ENCODE measurements around the gene NFS1.
"Not testable (repeated sequence)": the region's sequence is repeated elsewhere in the genome, so short reads cannot be mapped to it uniquely, and the experiment has no call there.

The NFS1 gene

DNA sequence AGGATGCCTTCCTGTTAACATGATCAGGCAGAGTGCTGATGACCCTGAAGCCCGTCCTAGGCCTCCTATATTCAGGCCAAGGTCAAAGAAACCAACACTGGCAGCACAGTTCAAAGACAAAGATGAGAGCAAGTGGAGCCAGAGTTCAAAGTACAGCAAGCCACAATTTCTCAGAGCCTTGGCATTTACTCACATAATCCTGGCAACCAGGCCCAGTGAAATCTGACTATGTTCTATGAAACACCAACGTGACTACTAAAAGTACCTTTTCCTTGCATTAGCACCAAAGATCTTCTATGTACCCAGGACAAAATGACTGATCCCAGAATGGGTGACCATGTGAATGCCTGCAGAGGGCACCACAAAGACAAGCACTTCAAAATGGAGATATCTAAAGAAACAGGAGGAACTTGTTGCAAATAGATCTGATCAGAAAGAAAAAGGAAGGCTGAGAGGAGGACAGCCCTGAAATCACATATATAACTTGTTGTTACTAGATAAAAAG lies 3.9 kb downstream of the NFS1 start:
- Histone ChIP-seq H3K56ac (ENCODE audit: low read length) (no peak overlapping the region), H3K27me3 (ENCODE audit: insufficient read depth, low read length, poor library complexity) (no peaks in the 10 kb centered on the region), H2BK120ac (ENCODE audit: low read depth, low read length) (no peak overlapping the region), H2BK5ac (ENCODE audit: low read length) (no peak overlapping the region), H4K5ac (ENCODE audit: low read length) (no peak overlapping the region), H3K79me2 (ENCODE audit: control insufficient read depth, insufficient read depth, low read length) (peaks cover 1% of the 10 kb centered on the region), H3K27ac (ENCODE audit: low read depth, low read length) (no peak overlapping the region), H3K23ac (ENCODE audit: low read length) (no peak overlapping the region), H2AK5ac (ENCODE audit: low read length) (no peak overlapping the region), H4K8ac (ENCODE audit: low read depth, low read length) (no peak overlapping the region), H3K36me3 (ENCODE audit: control insufficient read depth, insufficient read depth, low read length) (no peaks in the 10 kb centered on the region), H3K4ac (ENCODE audit: low read depth, low read length) (no peak overlapping the region), H3K79me1 (ENCODE audit: low read length) (peaks cover 2% of the 10 kb centered on the region), H3K9ac (ENCODE audit: low read length) (no peak overlapping the region), H3K4me3 (ENCODE audit: low read length) (no peak overlapping the region), H3K4me2 (ENCODE audit: low read length) (no peak overlapping the region), H3K4me1 (ENCODE audit: control insufficient read depth, low read depth, low read length) (no peaks in the 10 kb centered on the region), H2BK15ac (replicated peaks; ENCODE audit: low read depth) (no peak overlapping the region), H3K18ac (ENCODE audit: low read length) (no peak overlapping the region)
- no CpG with 5 or more reads among the region's 2 CpGs for WGBS (ENCODE audit: extremely low coverage, insufficient coverage, low lambda C conversion rate)
- no peak for DNase-seq

DNA sequence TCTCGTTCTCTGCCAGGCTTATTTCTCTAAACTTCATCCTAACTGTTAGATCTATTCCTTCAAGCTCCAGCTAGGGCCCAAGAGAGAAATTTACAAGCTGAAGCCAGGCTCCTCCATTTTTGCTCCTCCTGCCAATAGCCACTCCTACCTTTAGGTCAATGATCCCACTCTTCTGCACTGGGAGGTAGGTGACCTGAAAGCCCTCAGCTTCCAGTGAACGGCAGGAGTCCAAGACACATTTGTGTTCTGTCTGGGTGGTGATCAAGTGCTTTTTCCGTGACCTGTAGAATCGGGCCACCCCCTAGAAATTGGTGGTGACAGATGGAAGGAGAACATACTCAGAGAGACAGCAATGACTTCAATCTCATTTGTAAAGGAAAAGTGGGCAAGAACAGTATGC lies 8.9 kb downstream of the NFS1 start:
- Histone ChIP-seq H3K4ac (ENCODE audit: low read depth, low read length) (no peak overlapping the region), H3K79me2 (ENCODE audit: control insufficient read depth, insufficient read depth, low read length) (no peaks in the 10 kb centered on the region), H3K79me1 (ENCODE audit: low read length) (no peaks in the 10 kb centered on the region), H4K8ac (ENCODE audit: low read depth, low read length) (no peak overlapping the region), H3K4me1 (ENCODE audit: control insufficient read depth, low read depth, low read length) (no peaks in the 10 kb centered on the region), H3K27me3 (ENCODE audit: insufficient read depth, low read length, poor library complexity) (no peaks in the 10 kb centered on the region), H3K4me3 (ENCODE audit: low read length) (no peak overlapping the region), H3K36me3 (ENCODE audit: control insufficient read depth, insufficient read depth, low read length) (no peaks in the 10 kb centered on the region), H3K27ac (ENCODE audit: low read depth, low read length) (no peak overlapping the region), H3K4me2 (ENCODE audit: low read length) (no peak overlapping the region), H2BK15ac (replicated peaks; ENCODE audit: low read depth) (no peak overlapping the region), H3K56ac (ENCODE audit: low read length) (no peak overlapping the region), H3K9ac (ENCODE audit: low read length) (no peak overlapping the region), H2AK5ac (ENCODE audit: low read length) (no peak overlapping the region), H3K23ac (ENCODE audit: low read length) (no peak overlapping the region), H3K18ac (ENCODE audit: low read length) (no peak overlapping the region), H2BK120ac (ENCODE audit: low read depth, low read length) (no peak overlapping the region), H4K5ac (ENCODE audit: low read length) (no peak overlapping the region), H2BK5ac (ENCODE audit: low read length) (no peak overlapping the region)
- WGBS (ENCODE audit: extremely low coverage, insufficient coverage, low lambda C conversion rate), result no CpG with 5 or more reads among the region's 4 CpGs
- no peak for DNase-seq

DNA sequence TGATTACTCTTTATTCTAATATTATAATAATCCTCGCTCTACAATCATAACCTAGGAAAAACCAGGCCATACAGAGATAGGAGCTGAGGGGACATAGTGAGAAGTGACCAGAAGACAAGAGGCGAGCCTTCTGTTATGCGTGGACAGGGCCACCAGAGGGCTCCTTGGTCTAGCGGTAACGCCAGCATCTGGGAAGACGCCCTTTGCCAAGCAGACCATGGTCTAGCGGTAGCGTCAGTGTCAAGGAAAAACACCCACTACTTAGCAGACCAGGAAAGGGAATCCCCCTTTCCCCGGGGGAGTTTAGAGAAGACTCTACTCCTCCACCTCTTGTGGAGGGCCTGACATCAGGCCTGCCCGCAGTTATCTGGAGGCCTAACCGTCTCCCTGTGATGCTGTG lies 12.3 kb downstream of the NFS1 start:
- H3K9ac ChIP-seq (ENCODE audit: low read length); H3K23ac ChIP-seq (ENCODE audit: low read length); H3K4me3 ChIP-seq (ENCODE audit: low read length); H3K56ac ChIP-seq (ENCODE audit: low read length); H2BK120ac ChIP-seq (ENCODE audit: low read depth, low read length); H4K5ac ChIP-seq (ENCODE audit: low read length); H3K4me2 ChIP-seq (ENCODE audit: low read length); H2AK5ac ChIP-seq (ENCODE audit: low read length); H2BK5ac ChIP-seq (ENCODE audit: low read length); H3K27ac ChIP-seq (ENCODE audit: low read depth, low read length); H3K18ac ChIP-seq (ENCODE audit: low read length); H3K36me3 ChIP-seq (ENCODE audit: control insufficient read depth, insufficient read depth, low read length); H4K8ac ChIP-seq (ENCODE audit: low read depth, low read length); H2BK15ac ChIP-seq (replicated peaks; ENCODE audit: low read depth); H3K4me1 ChIP-seq (ENCODE audit: control insufficient read depth, low read depth, low read length); H3K79me1 ChIP-seq (ENCODE audit: low read length); H3K79me2 ChIP-seq (ENCODE audit: control insufficient read depth, insufficient read depth, low read length); H3K27me3 ChIP-seq (ENCODE audit: insufficient read depth, low read length, poor library complexity); H3K4ac ChIP-seq (ENCODE audit: low read depth, low read length): not testable (repeated sequence)
- DNase-seq, result peak; percentile 49
- no CpG with 5 or more reads among the region's 11 CpGs for whole genome bisulfite sequencing (ENCODE audit: extremely low coverage, insufficient coverage, low lambda C conversion rate)

DNA sequence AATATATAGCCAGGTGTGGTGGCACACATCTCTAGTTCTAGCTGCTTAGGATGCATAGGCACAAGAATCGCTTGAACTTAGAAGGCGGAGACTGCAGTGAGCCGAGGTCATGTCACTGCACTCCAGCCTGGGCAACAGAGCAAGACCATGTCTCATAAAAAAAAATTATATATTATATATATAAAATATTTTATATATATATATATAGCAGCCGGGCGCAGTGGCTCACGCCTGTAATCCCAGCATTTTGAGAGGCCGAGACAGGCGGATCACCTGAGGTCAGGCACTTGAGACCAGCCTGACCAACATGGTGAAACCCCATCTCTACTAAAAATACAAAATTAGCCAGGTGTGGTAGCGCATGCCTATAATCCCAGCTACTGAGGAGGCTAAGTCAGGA lies 13.8 kb downstream of the NFS1 start:
- H2BK15ac ChIP-seq (replicated peaks; ENCODE audit: low read depth); H3K23ac ChIP-seq (ENCODE audit: low read length); H3K79me2 ChIP-seq (ENCODE audit: control insufficient read depth, insufficient read depth, low read length); H2BK120ac ChIP-seq (ENCODE audit: low read depth, low read length); H3K18ac ChIP-seq (ENCODE audit: low read length); H3K27me3 ChIP-seq (ENCODE audit: insufficient read depth, low read length, poor library complexity); H3K9ac ChIP-seq (ENCODE audit: low read length); H2AK5ac ChIP-seq (ENCODE audit: low read length); H3K4me3 ChIP-seq (ENCODE audit: low read length); H3K56ac ChIP-seq (ENCODE audit: low read length); H4K5ac ChIP-seq (ENCODE audit: low read length); H4K8ac ChIP-seq (ENCODE audit: low read depth, low read length); H3K4me2 ChIP-seq (ENCODE audit: low read length); H3K36me3 ChIP-seq (ENCODE audit: control insufficient read depth, insufficient read depth, low read length); H3K79me1 ChIP-seq (ENCODE audit: low read length); H2BK5ac ChIP-seq (ENCODE audit: low read length); H3K27ac ChIP-seq (ENCODE audit: low read depth, low read length); DNase-seq; H3K4ac ChIP-seq (ENCODE audit: low read depth, low read length); H3K4me1 ChIP-seq (ENCODE audit: control insufficient read depth, low read depth, low read length): not testable (repeated sequence)
- WGBS (ENCODE audit: extremely low coverage, insufficient coverage, low lambda C conversion rate), result no CpG with 5 or more reads among the region's 9 CpGs

GRCh38 chr20:35681960-35682359 lies 17.2 kb downstream of the NFS1 start:
- H3K36me3 ChIP-seq (ENCODE audit: control insufficient read depth, insufficient read depth, low read length), result no peaks in the 10 kb centered on the region
- no peak overlapping the region for H2AK5ac ChIP-seq (ENCODE audit: low read length)
- H2BK5ac ChIP-seq (ENCODE audit: low read length), result no peak overlapping the region
- WGBS (ENCODE audit: extremely low coverage, insufficient coverage, low lambda C conversion rate), result 100% methylated on average over 1 of the region's 1 CpG
- no peak overlapping the region for H3K4me2 ChIP-seq (ENCODE audit: low read length)
- no peaks in the 10 kb centered on the region for H3K79me2 ChIP-seq (ENCODE audit: control insufficient read depth, insufficient read depth, low read length)
- H3K56ac ChIP-seq (ENCODE audit: low read length), result no peak overlapping the region
- no peak overlapping the region for H4K8ac ChIP-seq (ENCODE audit: low read depth, low read length)
- H2BK120ac ChIP-seq (ENCODE audit: low read depth, low read length), result no peak overlapping the region
- no peak overlapping the region for H2BK15ac ChIP-seq (replicated peaks; ENCODE audit: low read depth)
- H3K4me3 ChIP-seq (ENCODE audit: low read length), result no peak overlapping the region
- H3K4me1 ChIP-seq (ENCODE audit: control insufficient read depth, low read depth, low read length), result no peaks in the 10 kb centered on the region
- H3K23ac ChIP-seq (ENCODE audit: low read length), result no peak overlapping the region
- H3K4ac ChIP-seq (ENCODE audit: low read depth, low read length), result no peak overlapping the region
- no peak overlapping the region for H4K5ac ChIP-seq (ENCODE audit: low read length)
- H3K27me3 ChIP-seq (ENCODE audit: insufficient read depth, low read length, poor library complexity), result no peaks in the 10 kb centered on the region
- no peak overlapping the region for H3K27ac ChIP-seq (ENCODE audit: low read depth, low read length)
- H3K18ac ChIP-seq (ENCODE audit: low read length), result no peak overlapping the region
- H3K9ac ChIP-seq (ENCODE audit: low read length), result no peak overlapping the region
- H3K79me1 ChIP-seq (ENCODE audit: low read length), result no peaks in the 10 kb centered on the region
- no peak for DNase-seq

DNA sequence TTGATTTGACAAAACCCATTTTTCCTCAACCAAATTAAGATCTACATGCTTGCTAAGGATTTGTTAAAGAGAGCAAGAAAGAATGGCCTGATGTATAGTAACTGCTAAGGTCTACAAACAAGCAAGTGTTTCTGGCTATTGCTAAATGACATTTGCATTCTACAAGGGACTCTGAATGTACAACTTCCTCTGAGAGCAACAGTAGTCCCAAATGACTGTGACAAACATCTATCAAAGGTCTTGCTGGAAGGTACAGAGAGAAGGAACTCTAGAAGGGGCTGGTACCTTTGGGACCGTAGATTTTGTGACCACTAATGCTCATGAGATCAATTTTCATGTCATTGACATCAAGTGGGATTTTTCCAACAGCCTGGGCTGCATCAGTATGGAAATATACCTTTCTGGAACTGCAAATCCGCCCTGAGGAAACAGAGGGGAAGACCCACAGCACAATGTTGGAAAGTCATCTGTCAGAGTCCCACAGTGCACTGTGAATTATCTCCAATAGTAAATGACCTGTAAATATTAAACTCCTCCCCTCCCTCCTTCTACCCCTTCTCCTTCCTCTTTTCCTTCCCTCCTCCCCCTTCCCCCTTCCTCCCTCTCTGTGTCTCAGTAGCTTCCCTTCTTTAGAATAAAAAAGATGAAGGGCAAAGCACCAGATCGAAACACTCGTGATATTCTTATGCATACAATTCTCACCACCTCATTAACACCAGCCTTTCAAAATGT lies 18.5 kb downstream of the NFS1 start:
- Histone ChIP-seq H3K4me1 (ENCODE audit: control insufficient read depth, low read depth, low read length) (no peaks in the 10 kb centered on the region), H2BK15ac (replicated peaks; ENCODE audit: low read depth) (no peak overlapping the region), H3K79me2 (ENCODE audit: control insufficient read depth, insufficient read depth, low read length) (no peaks in the 10 kb centered on the region), H2BK120ac (ENCODE audit: low read depth, low read length) (no peak overlapping the region), H4K8ac (ENCODE audit: low read depth, low read length) (no peak overlapping the region), H3K36me3 (ENCODE audit: control insufficient read depth, insufficient read depth, low read length) (no peaks in the 10 kb centered on the region), H3K23ac (ENCODE audit: low read length) (no peak overlapping the region), H3K9ac (ENCODE audit: low read length) (no peak overlapping the region), H3K56ac (ENCODE audit: low read length) (no peak overlapping the region), H2BK5ac (ENCODE audit: low read length) (no peak overlapping the region), H3K18ac (ENCODE audit: low read length) (no peak overlapping the region), H3K4me2 (ENCODE audit: low read length) (no peak overlapping the region), H3K27me3 (ENCODE audit: insufficient read depth, low read length, poor library complexity) (no peaks in the 10 kb centered on the region), H3K79me1 (ENCODE audit: low read length) (no peaks in the 10 kb centered on the region), H3K27ac (ENCODE audit: low read depth, low read length) (no peak overlapping the region), H3K4ac (ENCODE audit: low read depth, low read length) (no peak overlapping the region), H2AK5ac (ENCODE audit: low read length) (no peak overlapping the region), H3K4me3 (ENCODE audit: low read length) (no peak overlapping the region), H4K5ac (ENCODE audit: low read length) (no peak overlapping the region)
- WGBS (ENCODE audit: extremely low coverage, insufficient coverage, low lambda C conversion rate), result no CpG with 5 or more reads among the region's 4 CpGs
- no peak for DNase-seq
